HG03558 (cell line): ENCODE measurements around the gene ATP2C2.

ENCODE experiments used
- ATAC-seq: cut with Tn5 transposase; IDR thresholded peaks from one replicate; pipeline ENCODE4 v1.9.1; 2021; ENCODE audit warnings: moderate number of reproducible peaks; ENCODE audit not compliant: unreplicated experiment; ENCODE audit errors: extremely low read depth

The ATP2C2 gene

DNA sequence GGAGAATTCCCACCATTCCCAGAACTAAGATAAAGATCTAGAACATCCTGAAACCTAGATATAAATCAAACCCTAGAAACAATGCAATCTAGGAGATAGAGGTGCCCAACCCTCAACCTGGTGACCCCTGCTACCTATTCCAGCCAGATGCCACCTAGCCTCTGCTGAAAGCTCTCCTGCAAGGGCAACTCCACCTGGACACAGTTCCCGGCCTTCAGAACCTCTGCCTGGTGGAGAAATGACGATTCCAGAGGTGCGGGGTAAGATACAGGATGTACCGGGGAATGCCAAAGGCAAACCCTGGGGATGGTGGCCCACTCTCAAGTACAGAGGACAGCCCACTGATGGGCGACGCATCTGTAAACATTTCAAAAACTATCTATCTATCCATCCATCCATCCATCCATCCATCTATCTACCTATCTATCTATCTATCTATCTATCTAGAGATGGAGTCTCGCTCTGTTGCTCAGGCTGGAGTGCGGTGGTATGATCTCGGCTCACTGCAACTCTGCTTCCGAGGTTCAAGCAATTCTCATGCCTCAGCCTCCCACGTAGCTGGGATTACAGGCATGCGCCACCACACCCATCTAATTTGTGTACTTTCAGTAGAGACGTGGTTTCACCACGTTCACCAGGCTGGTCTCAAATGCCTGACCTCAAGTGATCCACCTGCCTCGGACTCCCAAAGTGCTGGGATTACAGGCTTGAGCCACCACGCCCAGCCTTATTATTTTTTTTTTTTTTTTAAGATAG is 117.1 kb downstream of the ATP2C2 start:
- no peak for ATAC-seq

DNA sequence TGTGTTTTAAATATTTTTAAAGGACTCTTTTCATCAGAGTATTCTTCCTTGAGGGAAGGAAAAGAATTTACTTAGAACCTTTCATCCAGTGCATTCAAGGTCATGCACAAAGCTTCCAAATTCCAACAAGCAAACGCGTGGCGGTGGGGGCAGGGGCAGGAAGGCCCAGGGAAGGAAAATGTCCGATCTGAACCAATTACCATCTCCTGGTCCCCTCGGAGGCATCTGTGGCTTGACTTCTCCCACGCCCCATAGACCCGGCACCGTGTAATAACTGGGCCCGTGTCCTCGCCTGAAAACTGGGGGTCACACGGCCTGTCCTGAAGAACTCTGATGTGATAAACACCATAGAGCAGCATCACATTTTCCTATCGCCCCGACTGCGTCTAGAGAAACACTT is 117.8 kb downstream of the ATP2C2 start:
- ATAC-seq = no peak

DNA sequence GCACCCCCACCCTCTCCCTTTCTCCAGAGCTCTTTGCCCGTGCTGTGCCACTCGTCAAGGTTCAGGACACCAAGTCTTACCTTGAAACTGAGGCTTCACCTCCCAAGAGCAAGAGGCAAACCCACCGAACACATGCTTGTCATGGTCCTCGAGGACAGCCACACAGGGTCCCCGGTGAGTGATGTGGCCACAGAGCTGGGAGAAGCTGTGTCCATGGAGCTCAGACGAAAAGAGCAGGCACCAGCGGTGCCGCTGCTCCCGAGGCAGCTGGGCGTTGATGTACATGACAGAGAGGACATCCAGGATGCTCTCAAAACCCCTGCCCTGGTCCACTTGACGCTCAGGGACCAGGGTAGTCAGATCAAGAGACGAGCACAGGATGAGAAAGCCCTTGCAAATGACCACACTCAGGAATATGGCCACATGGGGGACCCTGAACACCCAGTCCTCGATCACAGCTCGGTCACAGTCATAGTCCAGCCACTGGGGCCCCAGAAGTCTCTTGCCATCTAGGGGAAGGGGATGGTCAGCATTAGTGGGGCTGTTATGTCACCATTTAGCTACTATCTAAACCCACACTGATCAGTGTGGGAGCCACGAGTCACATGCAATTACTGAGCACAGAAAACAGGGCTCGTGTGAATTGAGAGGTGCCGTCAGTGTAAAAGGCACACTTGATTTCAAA is 118.4 kb downstream of the ATP2C2 start:
- no peak for ATAC-seq

DNA sequence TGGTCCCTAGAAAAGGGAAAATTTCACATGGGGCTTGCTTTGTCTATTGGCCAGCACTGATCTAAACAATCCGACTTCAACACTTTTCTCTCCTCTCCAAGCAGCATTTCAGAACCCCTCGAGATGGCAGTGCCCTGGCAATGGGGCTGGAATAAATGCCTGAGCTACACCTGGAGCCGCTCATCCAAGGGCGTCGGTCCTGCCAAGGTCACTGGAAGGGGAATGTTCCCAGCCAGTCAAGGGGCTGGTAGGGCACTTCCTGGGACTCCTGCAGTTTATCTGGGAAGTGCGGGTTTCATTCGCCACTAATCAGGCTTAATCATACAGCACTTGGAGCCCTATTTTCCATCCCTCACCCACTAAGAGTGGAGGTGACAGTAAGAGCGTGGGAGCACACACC is 119.0 kb downstream of the ATP2C2 start:
- ATAC-seq = no peak

DNA sequence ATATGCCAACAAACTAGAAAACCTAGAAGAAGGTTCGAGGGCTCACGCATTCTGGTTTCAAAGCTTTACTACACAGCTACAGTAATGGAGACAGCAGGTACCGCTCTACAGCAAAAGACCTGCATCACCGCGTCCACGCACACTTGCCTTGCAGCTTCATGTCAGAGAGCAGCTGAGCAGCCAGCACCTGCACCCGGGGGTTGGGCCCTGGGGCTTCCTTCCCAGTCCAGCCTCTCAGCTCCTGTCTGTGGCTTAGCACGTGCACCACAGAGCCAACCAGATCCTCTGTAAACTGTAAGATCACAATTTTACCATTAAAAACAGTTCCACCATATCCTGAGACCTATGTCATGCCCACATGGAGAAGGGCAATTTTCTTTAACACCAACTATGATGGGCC is 120.8 kb downstream of the ATP2C2 start:
- ATAC-seq = no peak

DNA sequence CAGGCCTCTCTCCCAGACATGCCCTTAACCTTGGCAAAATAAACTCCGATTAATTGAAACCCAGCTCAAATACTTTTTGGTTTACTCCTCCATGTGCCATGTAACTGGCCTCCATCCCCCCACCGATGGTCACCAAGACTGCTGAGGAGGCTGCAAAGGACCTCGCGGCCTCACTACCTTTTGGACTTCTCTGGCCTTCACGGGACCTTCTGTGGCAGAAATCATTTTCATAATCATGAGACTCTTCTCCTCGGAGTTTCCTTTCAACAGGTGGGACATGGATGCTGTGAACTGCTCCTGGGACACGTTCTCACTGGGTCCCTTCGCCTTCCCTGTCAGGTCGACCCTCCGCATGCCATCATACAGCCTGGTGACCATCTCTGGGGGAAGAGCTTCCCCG is 127.2 kb downstream of the ATP2C2 start:
- no peak for ATAC-seq

DNA sequence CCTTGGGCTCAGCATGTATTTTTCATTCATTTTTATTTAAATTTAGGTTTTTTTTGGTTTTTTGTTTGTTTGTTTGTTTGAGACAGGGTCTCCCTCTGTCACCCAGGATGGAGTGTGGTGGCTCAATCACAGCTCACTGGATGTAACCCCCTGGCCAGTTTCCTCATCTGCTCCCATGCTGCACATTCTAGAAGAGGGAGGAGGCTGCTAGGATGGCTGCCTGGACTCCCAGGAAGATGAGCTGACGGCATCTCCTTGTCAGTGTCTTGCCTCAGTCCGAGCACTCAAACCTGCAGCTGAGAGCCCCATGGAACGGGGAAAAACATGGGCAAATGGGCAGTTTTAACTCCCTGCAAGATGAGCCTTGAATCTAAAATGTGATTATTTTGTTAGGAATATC is 128.7 kb downstream of the ATP2C2 start:
- ATAC-seq = no peak

DNA sequence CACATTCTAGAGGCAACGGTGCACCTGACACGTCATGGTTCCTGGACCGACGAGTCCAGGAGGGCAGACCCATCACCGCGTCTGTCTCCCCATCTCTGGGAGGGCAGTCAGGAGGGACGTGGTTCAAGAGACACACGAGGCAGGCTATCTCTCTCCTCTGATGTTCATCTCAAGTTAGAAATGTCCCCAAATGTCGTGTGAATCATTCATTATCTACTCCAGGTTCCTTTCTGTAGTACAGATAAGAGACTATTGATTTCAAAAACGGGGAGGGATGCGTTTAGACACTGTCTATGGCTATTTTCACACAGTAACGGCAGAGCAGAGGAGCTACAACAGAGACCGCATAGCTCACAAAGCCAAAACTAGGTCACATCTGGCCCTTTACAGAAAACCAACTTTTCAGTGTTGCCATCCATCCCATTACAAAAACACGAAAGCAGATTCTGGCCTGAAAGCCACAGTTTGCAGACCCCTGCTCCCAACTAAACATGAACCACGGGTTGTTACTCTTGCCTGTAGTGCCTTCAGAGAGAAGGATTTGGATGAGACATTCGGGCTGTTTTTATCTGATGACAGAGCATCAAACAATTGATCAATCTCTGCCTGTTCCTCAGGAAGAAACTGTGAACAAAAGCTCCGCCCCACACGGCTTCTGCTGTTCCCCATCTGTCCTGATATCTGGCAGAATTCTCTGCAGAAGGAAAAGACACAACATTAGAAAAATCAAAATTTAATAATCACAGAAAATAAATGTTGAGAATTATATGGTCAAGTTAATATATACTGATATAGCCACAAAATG is 129.3 kb downstream of the ATP2C2 start:
- ATAC-seq = no peak

DNA sequence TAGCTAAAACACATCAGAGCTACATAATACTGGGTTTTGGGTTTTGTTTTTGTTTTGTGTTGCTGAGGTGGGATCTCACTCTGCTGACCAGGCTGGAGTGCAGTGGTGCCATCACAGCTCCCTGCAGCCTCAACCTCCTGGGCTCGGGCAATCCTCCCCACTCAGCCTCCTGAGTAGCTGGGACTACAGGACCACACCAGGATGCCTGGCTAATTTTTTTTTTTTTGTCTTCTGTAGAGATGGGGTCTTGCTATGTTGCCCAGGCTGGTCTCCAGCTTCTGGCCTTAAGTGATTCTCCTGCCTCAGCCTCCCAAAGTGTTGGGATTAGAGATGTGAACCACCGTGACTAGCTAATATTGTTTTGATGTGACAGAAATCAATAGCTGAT is 129.9 kb downstream of the ATP2C2 start:
- no peak for ATAC-seq

DNA sequence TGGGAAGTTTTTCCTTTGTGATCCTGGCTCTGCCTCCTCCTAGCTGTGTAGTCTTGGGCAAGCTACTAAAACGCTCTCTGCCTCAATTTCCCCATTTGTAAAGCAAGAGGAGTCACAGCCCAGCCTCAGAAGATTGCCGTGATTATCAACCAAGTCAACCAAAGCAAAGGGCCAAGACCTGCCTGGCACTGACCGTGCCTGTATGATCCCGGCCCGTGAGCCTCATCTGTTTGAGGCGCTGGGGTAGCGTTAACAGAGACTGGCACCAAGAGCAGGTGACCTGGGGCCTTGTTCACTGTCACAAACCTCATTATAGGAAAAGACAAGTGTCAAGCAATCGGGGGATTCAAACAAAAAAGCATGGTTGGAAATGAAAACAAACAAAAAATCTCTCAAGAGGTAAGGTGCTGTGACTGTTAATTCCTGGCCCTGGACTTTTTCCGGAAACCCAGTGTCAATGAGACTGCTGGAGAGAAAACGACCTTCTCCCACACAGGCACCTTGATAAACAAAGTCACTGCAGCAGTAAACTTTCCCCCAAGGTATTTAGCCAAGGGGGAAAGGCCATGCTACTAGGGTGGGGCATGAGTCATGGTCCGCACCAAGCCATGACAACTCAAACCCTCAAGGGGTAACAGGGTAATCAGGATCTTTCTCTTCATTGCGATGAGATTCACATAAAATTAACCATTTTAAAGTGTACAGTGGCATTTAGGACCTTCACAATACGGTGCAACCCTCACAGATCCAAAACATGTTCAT is 130.7 kb downstream of the ATP2C2 start:
- no peak for ATAC-seq

DNA sequence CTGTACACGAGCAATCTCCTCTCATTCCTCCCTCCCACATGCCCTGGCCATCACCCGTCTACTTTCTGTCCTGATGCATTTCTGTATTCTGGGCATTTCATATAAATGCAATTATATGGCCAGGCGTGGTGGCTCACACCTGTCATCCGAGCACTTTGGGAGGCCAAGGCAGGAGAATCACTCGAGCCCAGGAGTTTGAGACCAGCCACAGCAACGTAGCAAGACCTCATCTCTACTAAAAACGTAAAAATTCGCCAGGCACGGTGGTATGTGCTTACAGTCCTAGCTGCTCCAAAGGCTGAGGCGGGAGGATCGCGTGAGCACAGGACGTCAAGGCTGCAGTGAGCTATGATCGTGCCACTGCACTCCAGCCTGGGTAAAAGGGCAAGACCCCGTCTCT is 131.3 kb downstream of the ATP2C2 start:
- ATAC-seq = no peak

DNA sequence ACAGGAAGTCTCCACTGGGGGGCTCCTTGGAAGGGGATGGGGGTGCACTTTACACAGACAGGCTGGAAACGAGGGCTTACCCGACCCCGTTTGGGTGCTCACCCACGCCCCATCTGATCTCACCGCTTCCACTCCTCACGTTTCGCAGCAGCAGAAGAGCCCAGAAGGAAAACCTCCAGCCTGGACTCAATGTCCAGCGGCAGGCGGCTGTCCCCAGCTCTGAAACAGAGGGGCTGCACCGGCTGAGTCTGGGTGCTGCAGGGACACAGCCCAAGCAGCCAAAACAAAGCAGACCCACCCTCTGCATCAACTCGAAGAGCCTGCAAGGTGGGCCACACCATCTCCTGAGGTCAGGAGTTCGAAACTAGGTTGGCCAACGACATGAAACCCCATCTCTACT is 132.2 kb downstream of the ATP2C2 start:
- no peak for ATAC-seq

DNA sequence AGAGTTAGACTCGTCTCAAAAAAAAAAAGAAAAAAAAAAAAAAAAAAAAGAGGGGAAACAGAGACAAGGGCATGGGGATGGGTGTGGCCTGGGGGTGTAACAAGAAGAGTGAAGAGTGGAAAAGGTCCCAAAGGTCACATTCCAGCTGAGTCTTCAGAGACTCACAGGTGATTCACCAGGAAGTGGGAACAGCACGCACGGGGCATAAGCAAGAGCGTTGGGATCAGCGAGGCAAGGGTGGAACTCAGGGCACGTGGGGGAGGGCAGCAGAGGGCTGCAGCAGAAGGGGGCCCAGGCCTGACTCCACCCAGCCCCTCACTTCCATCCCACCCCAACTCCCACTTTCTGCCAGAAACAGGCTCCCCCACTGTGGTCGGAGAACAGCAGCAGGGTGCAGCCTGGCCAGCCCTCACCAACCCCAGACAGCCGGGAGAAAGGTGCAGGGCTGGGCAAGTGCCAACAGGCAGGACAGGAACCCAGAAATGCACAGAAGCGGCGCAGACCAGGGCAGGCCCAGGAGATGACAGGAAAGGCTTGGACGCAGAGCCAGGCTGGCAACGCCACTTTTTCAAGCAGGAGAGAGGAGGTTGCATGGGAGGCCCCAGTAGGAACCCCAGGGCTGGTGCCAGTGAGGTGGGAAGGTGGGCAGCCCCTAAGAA is 132.9 kb downstream of the ATP2C2 start:
- ATAC-seq = no peak

DNA sequence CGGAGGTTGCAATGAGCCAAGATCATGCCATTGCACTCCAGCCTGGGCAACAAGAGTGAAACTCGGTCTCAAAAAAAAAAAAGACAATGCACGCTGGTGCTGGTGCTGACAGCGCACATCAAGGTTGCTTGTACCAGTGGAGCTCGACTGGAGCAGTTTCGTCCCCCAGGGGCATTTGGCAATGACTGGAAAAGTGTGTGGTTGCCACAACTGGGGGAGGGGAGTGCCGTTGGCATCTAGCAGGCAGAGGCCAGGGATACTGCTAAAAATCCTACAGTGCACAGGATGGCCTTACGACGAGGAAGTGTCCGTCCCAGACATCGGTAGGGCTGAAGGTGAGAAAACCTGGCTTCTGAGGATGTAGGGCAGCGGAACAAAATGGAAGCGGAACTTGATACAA is 133.7 kb downstream of the ATP2C2 start:
- ATAC-seq = no peak

DNA sequence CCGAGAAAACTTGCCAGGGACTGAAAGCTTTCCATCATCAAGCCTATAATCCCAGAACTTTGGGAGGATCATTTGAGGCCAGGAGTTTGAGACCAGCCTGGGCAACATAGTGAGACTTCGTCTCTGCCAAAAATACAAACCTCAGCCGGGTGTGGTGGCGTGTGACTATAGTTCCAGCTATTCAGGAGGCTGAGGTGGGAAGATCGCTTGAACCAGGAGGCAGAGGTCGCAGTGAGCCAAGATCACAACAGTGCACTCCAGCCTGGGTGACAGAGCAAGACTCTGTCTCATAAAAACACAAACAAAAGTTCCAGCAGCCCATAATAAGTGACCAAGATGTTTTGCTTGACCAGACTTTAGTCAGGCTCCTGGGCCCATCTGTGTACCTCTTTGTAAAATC is 134.2 kb downstream of the ATP2C2 start:
- no peak for ATAC-seq

DNA sequence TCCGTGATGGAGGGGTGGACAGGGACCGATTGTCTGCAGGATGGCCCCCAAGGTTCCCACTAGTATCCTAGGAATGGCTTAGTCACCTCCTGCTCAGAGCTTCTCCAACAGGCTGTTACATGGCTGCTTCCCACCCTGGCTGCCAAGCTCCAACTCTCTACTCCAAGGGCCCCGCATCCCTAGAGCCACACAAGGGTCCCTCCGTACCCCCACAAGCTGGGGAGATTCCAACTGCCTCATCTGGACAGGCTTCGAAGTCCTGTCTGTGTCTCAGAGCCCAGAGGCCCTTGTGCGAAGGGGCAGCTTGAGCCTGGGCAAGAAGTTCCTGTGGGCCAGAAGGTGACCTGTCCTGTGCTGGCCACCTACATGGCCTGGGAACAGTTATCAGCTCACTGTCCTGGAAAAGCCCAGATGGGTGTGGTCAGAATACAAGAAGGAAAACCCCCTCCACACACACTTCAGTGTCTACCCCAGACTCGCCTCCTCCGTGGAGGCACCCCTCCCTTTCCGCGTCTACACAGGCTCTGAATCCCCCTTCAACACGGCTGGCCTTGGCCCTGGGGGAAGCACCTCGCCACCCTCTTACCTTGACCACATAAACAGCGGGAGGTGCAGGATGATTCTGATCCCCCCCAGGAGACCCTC is 135.5 kb downstream of the ATP2C2 start:
- ATAC-seq = no peak

DNA sequence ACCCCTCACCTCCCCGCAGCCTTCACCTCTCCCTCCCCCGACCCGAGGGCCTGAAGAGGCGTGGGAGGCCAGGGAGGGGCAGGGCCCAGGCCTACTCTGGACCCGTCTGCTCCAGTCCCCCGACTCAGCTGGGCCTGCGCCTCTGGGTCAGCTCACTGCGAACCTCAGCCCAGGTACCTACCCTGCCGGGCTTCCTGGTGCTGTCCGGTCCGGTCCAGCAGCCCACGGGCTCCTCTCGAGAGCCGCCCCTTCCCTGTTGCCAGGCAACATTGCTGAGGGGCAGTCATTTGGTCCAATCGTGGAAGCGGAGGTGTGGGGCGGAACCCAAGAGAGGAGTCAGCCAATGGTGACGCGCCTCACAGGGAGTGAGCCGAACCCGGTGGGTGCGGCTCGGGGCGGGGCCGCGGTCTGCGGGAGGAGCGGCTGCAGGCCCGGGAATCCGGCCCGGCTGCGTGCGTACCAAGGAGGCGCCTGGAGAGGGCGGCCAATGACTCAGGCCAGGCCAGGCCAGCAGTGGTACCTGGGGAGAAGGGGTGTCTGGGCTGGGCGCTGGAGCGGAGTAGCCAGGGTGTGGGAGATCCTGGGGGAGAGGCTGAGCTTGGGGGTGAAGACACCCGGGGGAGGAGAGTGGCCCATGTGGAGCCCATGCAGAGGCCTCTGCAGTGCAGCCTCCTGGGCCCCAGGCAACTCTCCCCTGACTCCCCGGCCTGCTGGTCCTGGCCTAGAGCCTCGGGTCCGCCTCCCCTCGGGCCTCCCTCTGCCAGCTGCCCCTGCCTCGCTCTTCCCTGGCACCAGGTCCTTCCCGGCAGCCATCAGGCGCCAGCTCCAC is 136.3 kb downstream of the ATP2C2 start, which contains the start of gene MEAK7:
MEAK7 (minus strand) TSS at position 240 of the 829 bp plus-strand sequence. CDS start 6,573 bp downstream, outside the sequence.
- peak; percentile 81 for ATAC-seq
